ENCODE results near the gene MYO10. TPM values are rescaled to one million over a fixed set of nuclear protein-coding genes. Genes with fewer than 3 reads are reported as not detected.

The MYO10 gene
- total and polyA plus RNA-seq, 2 of the 8 experiments (the other 6 are each of a cell fraction or from before 2014, with no cell fraction given) = 21.5 to 107 TPM

DNA sequence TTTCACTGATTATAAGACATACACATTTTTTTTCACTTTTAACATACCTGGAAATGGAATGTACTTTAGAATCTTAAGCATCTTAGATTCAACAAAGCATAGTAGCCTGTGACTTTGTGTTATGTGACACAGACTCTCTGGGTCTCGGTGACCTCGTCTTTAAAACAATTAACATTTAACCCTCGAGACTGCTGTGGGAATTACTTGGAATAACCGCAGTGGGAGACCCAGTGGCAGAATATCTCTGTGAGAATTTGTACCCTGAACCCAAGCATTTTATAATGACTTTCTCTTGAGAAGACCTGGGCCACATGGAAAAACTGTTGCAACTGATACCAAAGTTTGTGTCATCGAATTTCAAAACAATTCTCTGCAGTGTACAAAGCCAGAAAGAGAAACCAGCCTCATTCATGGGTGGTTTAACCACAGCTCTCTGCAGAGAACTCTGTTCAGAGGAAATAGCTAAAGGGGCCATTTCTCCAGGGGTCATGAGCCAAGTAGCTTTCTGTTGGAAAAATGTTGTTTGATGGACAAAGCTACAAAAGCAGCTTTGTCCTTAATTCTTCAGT, 309.3 kb downstream of the MYO10 start (continued):
- no peak for TF ChIP-seq KDM4A (IDR thresholded peaks at IDR 0.05; ENCODE audit: low read depth, low read length, severe bottlenecking)
